Psoas muscle (tissue), 8 donors: ENCODE measurements around the gene TMEM130. TPM values are rescaled to one million over a fixed set of nuclear protein-coding genes. Genes with fewer than 3 reads are reported as not detected.

Source experiments
- ATAC-seq, 4 donors: fragments of 200-7000 bp; cut with Tn5 transposase; one replicate each; pipeline ENCODE4 v1.9.1; 2020; ENCODE audit warnings: moderate library complexity in 3 of 4, mild to moderate bottlenecking in 2 of 4
- DNase-seq, 2 donors: peaks; one replicate each; pipeline ENCODE4 v3.0.0-alpha.2; 2020
- H3K27ac ChIP-seq: fragments of 200-600 bp; one replicate; pipeline ENCODE4 v1.8.0; 2022
- H3K27me3 ChIP-seq, 3 donors: fragments of 200-600 bp in 1 of 3; one replicate each; pipeline versions ENCODE4 v1.6.1 to v1.8.0; 2013 to 2022; ENCODE audit warnings: low read length in 2 of 3, mild to moderate bottlenecking in 2 of 3, moderate library complexity in 1 of 3; ENCODE audit not compliant: insufficient read depth in 3 of 3
- H3K36me3 ChIP-seq, 2 donors: fragments of 200-600 bp in 1 of 2; one replicate each; pipeline versions ENCODE4 v1.6.1 to v1.8.0; 2013 to 2022; ENCODE audit warnings: low read depth in 1 of 2, mild to moderate bottlenecking in 1 of 2, moderate library complexity in 1 of 2; ENCODE audit not compliant: insufficient read depth in 1 of 2
- H3K4me1 ChIP-seq: fragments of 200-600 bp; one replicate; pipeline ENCODE4 v1.8.0; 2022
- H3K4me3 ChIP-seq: fragments of 200-600 bp; one replicate; pipeline ENCODE4 v1.8.0; 2022; ENCODE audit warnings: mild to moderate bottlenecking
- H3K9me3 ChIP-seq: fragments of 200-600 bp; one replicate; pipeline ENCODE4 v1.8.0; 2022
- CTCF ChIP-seq: fragments of 200-600 bp; IDR thresholded peaks from one replicate; pipeline ENCODE4 v1.8.0; 2022; ENCODE audit warnings: antibody characterized with exemption
- WGBS, 3 donors: extraction: QIAGEN DNeasy Blood & Tissue Kit; methylation state at CpG; one replicate each; pipeline versions ENCODE4 v1.1.6 to v1.1.7; 2013; 5-methylcytosine and 5-hydroxymethylcytosine counted together
- intact Hi-C, 2 donors: fragments of 100-400 bp; cut with DNase I; formaldehyde crosslinking; loops; one replicate each; pipeline versions ENCODE4 v1.11.0 to v1.14.2; 2022
- polyA plus RNA-seq, 3 donors: library from polyadenylated mRNA; stranded (reverse); fragments of 200-250 nt; gene quantifications; one replicate each; pipeline ENCODE4 v1.2.3, GENCODE V29; 2013
- total RNA-seq, 4 donors: library from RNA; stranded (reverse); fragmentation: NEBNext Ultra II Directional in 2 of 4; extraction: Animal tissue kit (Norgen Biotek cat#: 25700) in 2 of 4; gene quantifications; one replicate each; pipeline versions ENCODE4 v1.2.1 to v1.2.4, GENCODE V29; 2021 to 2023
- donor health status: healthy with polysubstance abuse.
- donor health status: DM: no; HTN: no; CAD: no; lungs with moderate emphysema.
- donor health status: Bipolar disorder and iron deficiency.
- donor health status: healthy.
- donor health status: DM: yes; HTN: yes; CAD: no.
- donor health status: DM: no; HTN: no; CAD: no.
- donor health status: DM: no; HTN: no; CAD: no.
- donor health status: DM: yes; HTN: yes; CAD: no.

TMEM130 gene
- total and polyA plus RNA-seq, 7 donors: 0.08 TPM; not detected in 6

- TF ChIP-seq CTCF: no peak
- Histone ChIP-seq H3K4me1 (no peaks in the 10 kb centered on the region), H3K27ac (no peak overlapping the region), H3K4me3 (no peak overlapping the region), H3K27me3 (peaks cover 0 to 2% (median 0%) of the 10 kb centered on the region in 3 donors), H3K9me3 (no peaks in the 10 kb centered on the region), H3K36me3 (no peaks in the 10 kb centered on the region)
- intact Hi-C loops: no loop called here
- no peak for ATAC-seq
- DNase-seq: no peak
- 69 to 90% (median 85%) methylated on average over 3 of the region's 3 CpGs for WGBS, 3 donors
Observed at GRCh38 chr7:98805956-98806838, 63.6 kb downstream of the TMEM130 start.

GRCh38 chr7:98802781-98803110, 67.1 kb downstream of the TMEM130 start:
- no peak overlapping the region for H3K27ac ChIP-seq
- ATAC-seq (no peak), DNase-seq (no peak)
- H3K27me3 ChIP-seq: peaks cover 0 to 2% (median 0%) of the 10 kb centered on the region in 3 donors
- H3K4me1 ChIP-seq: no peaks in the 10 kb centered on the region
- 65 to 77% (median 71%) methylated on average over 2 of the region's 2 CpGs for WGBS, 3 donors
- intact Hi-C loops: no loop called here
- TF ChIP-seq CTCF: no peak
- no peaks in the 10 kb centered on the region for H3K9me3 ChIP-seq
- H3K36me3 ChIP-seq: no peaks in the 10 kb centered on the region
- no peak overlapping the region for H3K4me3 ChIP-seq

- TF ChIP-seq CTCF: no peak
- H3K4me3 ChIP-seq: no peak overlapping the region
- DNase-seq: peak in 1 of 2 donors; percentile 33
- peaks cover 0 to 2% (median 0%) of the 10 kb centered on the region in 3 donors for H3K27me3 ChIP-seq
- H3K36me3 ChIP-seq: no peaks in the 10 kb centered on the region
- no peak overlapping the region for H3K27ac ChIP-seq
- H3K4me1 ChIP-seq: no peaks in the 10 kb centered on the region
- 5 to 8% (median 6%) methylated on average over 7 of the region's 7 CpGs for WGBS, 3 donors
- intact Hi-C loops: no loop called here
- H3K9me3 ChIP-seq: no peaks in the 10 kb centered on the region
- ATAC-seq: no peak
Observed at GRCh38 chr7:98802088-98802780, 67.6 kb downstream of the TMEM130 start.

GRCh38 chr7:98800996-98801395, 68.8 kb downstream of the TMEM130 start:
- Histone ChIP-seq H3K4me1 (no peaks in the 10 kb centered on the region), H3K27me3 (peaks cover 0 to 2% (median 0%) of the 10 kb centered on the region in 3 donors), H3K4me3 (no peak overlapping the region), H3K36me3 (no peaks in the 10 kb centered on the region), H3K9me3 (no peaks in the 10 kb centered on the region), H3K27ac (no peak overlapping the region)
- TF ChIP-seq CTCF: no peak
- ATAC-seq: no peak
- DNase-seq: no peak
- intact Hi-C loops: no loop called here
- WGBS, 3 donors: 87 to 91% (median 90%) methylated on average over 4 of the region's 4 CpGs
